ENCODE data around the gene SIDT2. TPM values are rescaled to one million over a fixed set of nuclear protein-coding genes. Genes with fewer than 3 reads are reported as not detected.

Gene SIDT2
- total RNA-seq, 1 experiment from 2014 or later, result 27.6 TPM

GRCh38 chr11:117230286-117230961 lies 51.9 kb downstream of the SIDT2 start:
- ATAC-seq, result no peak
- no peak for DNase-seq (ENCODE audit: low spot score)
- ChIA-PET CTCF (interaction anchor here (0.6 to 2.9 kb wide), 5 partner anchors 8 to 439 kb away, joined by 3 to 36 read pairs (median 8); partner anchors contain the start of genes APOA5 and SIDT2), POLR2A (no interaction called here)
- Mint-ChIP-seq H3K9me3 (no peaks in the 10 kb centered on the region), H3K27ac (peak overlapping the region; percentile 61), H3K4me3 (peak overlapping the region; percentile 91), H3K4me1 (peaks cover 25% of the 10 kb centered on the region), H3K36me3 (peaks cover 5% of the 10 kb centered on the region; the same call in 1 of the 2 replicates), H3K27me3 (ENCODE audit: low read depth) (no peaks in the 10 kb centered on the region)
- TF ChIP-seq ATF1 (CRISPR knock-in tag; IDR thresholded peaks at IDR 0.05) (no peak), CREB1 (CRISPR knock-in tag; IDR thresholded peaks at IDR 0.05) (no peak), USF1 (CRISPR knock-in tag; IDR thresholded peaks at IDR 0.05) (no peak), ZNF423 (CRISPR knock-in tag; IDR thresholded peaks at IDR 0.05) (no peak), CDX4 (CRISPR knock-in tag; IDR thresholded peaks at IDR 0.05; ENCODE audit: borderline replicate concordance) (no peak), OVOL2 (CRISPR knock-in tag; IDR thresholded peaks at IDR 0.05; ENCODE audit: borderline replicate concordance) (no peak), GABPB1 (CRISPR knock-in tag; IDR thresholded peaks at IDR 0.05) (no peak), ZNF317 (CRISPR knock-in tag; IDR thresholded peaks at IDR 0.05; ENCODE audit: borderline replicate concordance, low read depth) (no peak), STAT6 (CRISPR knock-in tag; conservative IDR thresholded peaks at IDR 0.05; ENCODE audit: low read depth) (no peak), NFE2L1 (CRISPR knock-in tag; IDR thresholded peaks at IDR 0.05) (no peak), GTF2I (CRISPR knock-in tag; conservative IDR thresholded peaks at IDR 0.05) (no peak), E2F5 (CRISPR knock-in tag; IDR thresholded peaks at IDR 0.05) (no peak), ZMAT4 (CRISPR knock-in tag; IDR thresholded peaks at IDR 0.05) (no peak), ETV6 (CRISPR knock-in tag; IDR thresholded peaks at IDR 0.05) (no peak), NFATC4 (CRISPR knock-in tag; IDR thresholded peaks at IDR 0.05) (no peak)

GRCh38 chr11:117230999-117231841 lies 52.7 kb downstream of the SIDT2 start:
- H3K27ac Mint-ChIP-seq, result peak overlapping the region; percentile 65
- ATAC-seq, result no peak
- no peaks in the 10 kb centered on the region for H3K9me3 Mint-ChIP-seq
- ChIA-PET POLR2A (interaction anchor here (0.6 to 1.4 kb wide), 2 partner anchors 52 to 125 kb away, joined by 3 to 6 read pairs; partner anchors contain the start of gene SIDT2), CTCF (interaction anchor here (0.7 to 2.9 kb wide), 7 partner anchors 9 to 440 kb away, joined by 3 to 36 read pairs (median 4); partner anchors contain the start of genes APOA5, CEP164 and SIDT2)
- H3K4me1 Mint-ChIP-seq, result peaks cover 25% of the 10 kb centered on the region
- no peak for DNase-seq (ENCODE audit: low spot score)
- peaks cover 5% of the 10 kb centered on the region; the same call in 1 of the 2 replicates for H3K36me3 Mint-ChIP-seq
- H3K27me3 Mint-ChIP-seq (ENCODE audit: low read depth), result no peaks in the 10 kb centered on the region
- peak overlapping the region; percentile 91 for H3K4me3 Mint-ChIP-seq
- TF ChIP-seq RELA (CRISPR knock-in tag; IDR thresholded peaks at IDR 0.05; ENCODE audit: borderline replicate concordance) (no peak), ZBTB21 (CRISPR knock-in tag; IDR thresholded peaks at IDR 0.05; ENCODE audit: borderline replicate concordance) (no peak), GTF2I (CRISPR knock-in tag; conservative IDR thresholded peaks at IDR 0.05) (no peak), NFYB (CRISPR knock-in tag; conservative IDR thresholded peaks at IDR 0.05; ENCODE audit: low read depth) (no peak), HMGXB4 (CRISPR knock-in tag; IDR thresholded peaks at IDR 0.05) (no peak), USF2 (CRISPR knock-in tag; IDR thresholded peaks at IDR 0.05) (no peak)

Data from WTC11 (cell line).